ENCODE data around the gene PIM3.

PIM3 gene

GRCh38 chr22:49967706-49968208 is 7.2 kb downstream of the PIM3 start:
- no peak overlapping the region for H3K4me3 ChIP-seq (ENCODE audit: low read length)
- peak; percentile 10 for DNase-seq (ENCODE audit: low read depth)
- TF ChIP-seq CTCF (conservative IDR thresholded peaks at IDR 0.05; ENCODE audit: low read length), result no peak

- no peak for TF ChIP-seq CTCF (conservative IDR thresholded peaks at IDR 0.05; ENCODE audit: low read length)
- no peak overlapping the region for H3K4me3 ChIP-seq (ENCODE audit: low read length)
- no peak for DNase-seq (ENCODE audit: low read depth)
Measured at GRCh38 chr22:49968313-49968830, 7.8 kb downstream of the PIM3 start.

GRCh38 chr22:49968831-49969661 is 8.5 kb downstream of the PIM3 start:
- no peak for TF ChIP-seq CTCF (conservative IDR thresholded peaks at IDR 0.05; ENCODE audit: low read length)
- DNase-seq (ENCODE audit: low read depth), result no peak
- no peak overlapping the region for H3K4me3 ChIP-seq (ENCODE audit: low read length)

- no peak for DNase-seq (ENCODE audit: low read depth)
- H3K4me3 ChIP-seq (ENCODE audit: low read length), result no peak overlapping the region
- no peak for TF ChIP-seq CTCF (conservative IDR thresholded peaks at IDR 0.05; ENCODE audit: low read length)
Measured at GRCh38 chr22:49969751-49970527, 9.4 kb downstream of the PIM3 start.

GRCh38 chr22:49970528-49971231 is 10.1 kb downstream of the PIM3 start:
- DNase-seq (ENCODE audit: low read depth), result peak; percentile 92
- no peak for TF ChIP-seq CTCF (conservative IDR thresholded peaks at IDR 0.05; ENCODE audit: low read length)
- H3K4me3 ChIP-seq (ENCODE audit: low read length), result peak overlapping the region; percentile 55

GRCh38 chr22:49971232-49972162 is 10.9 kb downstream of the PIM3 start:
- peak overlapping the region; percentile 55 for H3K4me3 ChIP-seq (ENCODE audit: low read length)
- no peak for TF ChIP-seq CTCF (conservative IDR thresholded peaks at IDR 0.05; ENCODE audit: low read length)
- peak; percentile 51 for DNase-seq (ENCODE audit: low read depth)

Data from AG10803 (cell line).